Gastrocnemius medialis (tissue), 4 donors: Measurements from ENCODE around the gene MICU1.
"Not testable (repeated sequence)": the region's sequence is repeated elsewhere in the genome, so short reads cannot be mapped to it uniquely, and the experiment has no call there.

ENCODE experiments used
- POLR2A ChIP-seq, 2 donors: fragments of 450-650 bp; IDR thresholded peaks; one replicate each; pipeline ENCODE4 v1.6.1; 2017; ENCODE audit warnings: antibody characterized with exemption in 2 of 2, mild to moderate bottlenecking in 2 of 2, moderate library complexity in 2 of 2
- TF ChIP-seq, protein P1 (sequence below), 5 experiments: fragments of 450-650 bp in 3 of 5; fragments of 200-600 bp in 2 of 5; sonication (generic) in 2 of 5; IDR thresholded peaks in 4 of 5; conservative IDR thresholded peaks in 1 of 5; 1 replicate in 4 of 5; 2 replicates in 1 of 5; pipeline ENCODE4 v1.5.1; 2016 to 2019; ENCODE audit warnings: antibody characterized with exemption in 5 of 5, mild to moderate bottlenecking in 3 of 5, moderate library complexity in 3 of 5

DNA sequence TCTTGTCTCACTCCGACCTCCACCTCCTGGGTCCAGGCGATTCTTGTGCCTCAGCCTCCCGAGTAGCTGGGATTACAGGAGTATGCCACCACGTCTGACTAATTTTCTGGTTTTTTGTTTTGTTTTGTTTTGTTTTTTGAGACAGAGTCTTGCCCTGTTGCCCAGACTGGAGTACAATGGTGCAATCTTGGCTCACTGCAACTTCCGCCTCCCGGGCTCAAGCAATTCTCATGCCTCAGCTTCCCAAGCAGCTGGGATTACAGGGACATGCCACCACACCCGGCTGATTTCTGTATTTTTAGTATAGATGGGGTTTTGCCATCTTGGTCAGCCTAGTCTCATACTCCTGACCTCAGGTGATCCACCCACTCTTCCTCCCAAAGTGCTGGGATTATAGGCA is 158.8 kb downstream of the MICU1 start:
- TF ChIP-seq POLR2A (IDR thresholded peaks at IDR 0.05) = not testable (repeated sequence)
- TF ChIP-seq, protein P1, sequence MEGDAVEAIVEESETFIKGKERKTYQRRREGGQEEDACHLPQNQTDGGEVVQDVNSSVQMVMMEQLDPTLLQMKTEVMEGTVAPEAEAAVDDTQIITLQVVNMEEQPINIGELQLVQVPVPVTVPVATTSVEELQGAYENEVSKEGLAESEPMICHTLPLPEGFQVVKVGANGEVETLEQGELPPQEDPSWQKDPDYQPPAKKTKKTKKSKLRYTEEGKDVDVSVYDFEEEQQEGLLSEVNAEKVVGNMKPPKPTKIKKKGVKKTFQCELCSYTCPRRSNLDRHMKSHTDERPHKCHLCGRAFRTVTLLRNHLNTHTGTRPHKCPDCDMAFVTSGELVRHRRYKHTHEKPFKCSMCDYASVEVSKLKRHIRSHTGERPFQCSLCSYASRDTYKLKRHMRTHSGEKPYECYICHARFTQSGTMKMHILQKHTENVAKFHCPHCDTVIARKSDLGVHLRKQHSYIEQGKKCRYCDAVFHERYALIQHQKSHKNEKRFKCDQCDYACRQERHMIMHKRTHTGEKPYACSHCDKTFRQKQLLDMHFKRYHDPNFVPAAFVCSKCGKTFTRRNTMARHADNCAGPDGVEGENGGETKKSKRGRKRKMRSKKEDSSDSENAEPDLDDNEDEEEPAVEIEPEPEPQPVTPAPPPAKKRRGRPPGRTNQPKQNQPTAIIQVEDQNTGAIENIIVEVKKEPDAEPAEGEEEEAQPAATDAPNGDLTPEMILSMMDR (IDR thresholded peaks at IDR 0.05 in 4 of 5, conservative IDR thresholded peaks at IDR 0.05 in 1 of 5) = not testable (repeated sequence)
